Heart right ventricle (tissue), 16 donors: ENCODE results near the gene GATAD2A. TPM values are rescaled to one million over a fixed set of nuclear protein-coding genes. Genes with fewer than 3 reads are reported as not detected.

Source experiments
- ATAC-seq, 8 donors: fragments of 200-7000 bp; cut with Tn5 transposase; one replicate each; pipeline ENCODE4 v1.9.1; 2020; ENCODE audit warnings: mild to moderate bottlenecking in 8 of 8, moderate library complexity in 8 of 8, moderate number of reproducible peaks in 1 of 8
- DNase-seq, 2 donors: peaks; one replicate each; pipeline ENCODE4 v3.0.0-alpha.2; 2020
- H3K27ac ChIP-seq, 10 donors: fragments of 200-600 bp; sonication (generic) in 2 of 10; one replicate each; pipeline versions ENCODE4 v1.5.0 to v1.8.0; 2020 to 2022; ENCODE audit warnings: mild to moderate bottlenecking in 3 of 10
- H3K27me3 ChIP-seq, 7 donors: fragments of 200-600 bp; one replicate each; pipeline ENCODE4 v1.8.0; 2021 to 2022; ENCODE audit warnings: mild to moderate bottlenecking in 2 of 7
- H3K36me3 ChIP-seq, 9 donors: fragments of 200-600 bp; sonication (generic) in 1 of 9; one replicate each; pipeline versions ENCODE4 v1.5.0 to v1.8.0; 2020 to 2022; ENCODE audit warnings: mild to moderate bottlenecking in 2 of 9
- H3K4me1 ChIP-seq, 9 donors: fragments of 200-600 bp; sonication (generic) in 1 of 9; one replicate each; pipeline versions ENCODE4 v1.5.0 to v1.8.0; 2020 to 2022; ENCODE audit warnings: mild to moderate bottlenecking in 4 of 9
- H3K4me3 ChIP-seq, 10 donors: fragments of 200-600 bp; sonication (generic) in 2 of 10; one replicate each; pipeline versions ENCODE4 v1.5.0 to v1.8.0; 2020 to 2022; ENCODE audit warnings: mild to moderate bottlenecking in 7 of 10, moderate library complexity in 2 of 10
- H3K9me3 ChIP-seq, 11 donors: fragments of 200-600 bp in 10 of 11; sonication (generic) in 2 of 11; one replicate each; pipeline versions ENCODE4 v1.5.0 to v1.8.0; 2013 to 2022; ENCODE audit warnings: mild to moderate bottlenecking in 2 of 11, control low read depth in 1 of 11, moderate library complexity in 1 of 11
- WGBS, 2 donors: extraction: QIAGEN DNeasy Blood & Tissue Kit; methylation state at CpG; one replicate each; pipeline ENCODE4 v1.1.7; 2013; ENCODE audit warnings: inconsistent platforms in 1 of 2; 5-methylcytosine and 5-hydroxymethylcytosine counted together
- intact Hi-C, 10 donors: fragments of 100-400 bp; cut with DNase I; formaldehyde crosslinking; loops; one replicate each; pipeline versions ENCODE4 v1.11.1 to v1.14.2; 2022
- polyA plus RNA-seq, 2 donors: library from polyadenylated mRNA; stranded (reverse); fragments of 200-250 nt; gene quantifications; one replicate each; pipeline ENCODE4 v1.2.3, GENCODE V29; 2013
- total RNA-seq, 10 donors: library from RNA; stranded (reverse); fragmentation: NEBNext Ultra II Directional in 3 of 10; extraction: Animal tissue kit (Norgen Biotek cat#: 25700) in 3 of 10; gene quantifications; one replicate each; pipeline versions ENCODE4 v1.2.1 to v1.2.4, GENCODE V29; 2021 to 2023
- TF ChIP-seq, protein P1 (sequence below), 9 donors: fragments of 200-600 bp; sonication (generic) in 2 of 9; IDR thresholded peaks; one replicate each; pipeline versions ENCODE4 v1.5.0 to v1.8.0; 2021 to 2022; ENCODE audit warnings: antibody characterized with exemption in 9 of 9, mild to moderate bottlenecking in 5 of 9, moderate library complexity in 1 of 9
- donor health status: Arrhythmogenic right ventricular cardiomyopathy.
- donor health status: ischemic (EF 13 %, LVEDD 7.1; RV severe dilation, severe dysfunction).
- donor health status: healthy with polysubstance abuse.
- donor health status: DM: no; HTN: yes; CAD: no.
- donor health status: DM: no; HTN: no; CAD: no.
- donor health status: ischemic (EF 25% LVEDD 6.9; RV normal size, moderate dysfunction).
- donor health status: ischemic (EF 25% LVEDD 5.7; RV mildly dilated, moderate dysfunction).
- donor health status: healthy.
- donor health status: DM: yes; HTN: yes; CAD: no.
- donor health status: Ischemic cardiomyopathy.
- donor health status: ischemic (EF 35%, LVEDD 5.7; RV mildly dilated, moderate dysfunction).
- donor health status: nonischemic (EF 11% LVEDD 7.7; RV severe dilation, severe dysfunction).
- donor health status: DM: yes; HTN: yes; CAD: no.
- donor health status: PGD.
- donor health status: ischemic (EF 29% LVEDD 5.4; RV normal size, mild dysfunction).
- donor health status: nonischemic (EF 23%, LVEDD 6.1; RV moderate dilation, normal function).

Gene GATAD2A
- total and polyA plus RNA-seq, 12 donors = 7.5 to 48.5 (median 25.8) TPM

DNA sequence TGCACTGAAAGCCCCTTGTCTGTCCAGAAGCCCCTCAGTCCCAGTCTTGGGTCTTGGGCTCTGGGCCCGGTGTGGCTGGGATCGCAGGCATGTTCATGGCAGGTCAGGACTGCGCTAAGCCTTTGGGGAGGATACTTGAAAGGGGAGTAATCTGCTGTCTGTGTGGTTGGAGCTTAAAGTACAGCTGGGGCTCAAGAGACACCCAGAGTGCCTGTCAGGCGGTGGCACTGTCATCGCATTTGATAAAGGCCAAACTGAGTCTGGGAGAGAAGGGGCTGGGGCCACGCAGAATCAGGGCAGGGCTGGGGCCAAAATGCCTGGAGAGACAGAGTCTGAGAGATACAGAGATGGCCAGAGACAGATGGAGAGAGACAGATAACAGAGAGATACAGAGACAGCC, 128.4 kb downstream of the GATAD2A start:
- ATAC-seq (no peak), DNase-seq (no peak)
- WGBS, 2 donors = 44 to 55% methylated on average over 6 of the region's 6 CpGs
- Histone ChIP-seq H3K36me3 (peaks cover 0 to 9% (median 0%) of the 10 kb centered on the region in 9 donors), H3K27me3 (peaks cover 0 to 23% (median 11%) of the 10 kb centered on the region in 7 donors), H3K27ac (no peak overlapping the region), H3K4me1 (peaks cover 8 to 27% (median 24%) of the 10 kb centered on the region in 9 donors), H3K4me3 (no peak overlapping the region), H3K9me3 (no peaks in the 10 kb centered on the region)
- TF ChIP-seq, protein P1, sequence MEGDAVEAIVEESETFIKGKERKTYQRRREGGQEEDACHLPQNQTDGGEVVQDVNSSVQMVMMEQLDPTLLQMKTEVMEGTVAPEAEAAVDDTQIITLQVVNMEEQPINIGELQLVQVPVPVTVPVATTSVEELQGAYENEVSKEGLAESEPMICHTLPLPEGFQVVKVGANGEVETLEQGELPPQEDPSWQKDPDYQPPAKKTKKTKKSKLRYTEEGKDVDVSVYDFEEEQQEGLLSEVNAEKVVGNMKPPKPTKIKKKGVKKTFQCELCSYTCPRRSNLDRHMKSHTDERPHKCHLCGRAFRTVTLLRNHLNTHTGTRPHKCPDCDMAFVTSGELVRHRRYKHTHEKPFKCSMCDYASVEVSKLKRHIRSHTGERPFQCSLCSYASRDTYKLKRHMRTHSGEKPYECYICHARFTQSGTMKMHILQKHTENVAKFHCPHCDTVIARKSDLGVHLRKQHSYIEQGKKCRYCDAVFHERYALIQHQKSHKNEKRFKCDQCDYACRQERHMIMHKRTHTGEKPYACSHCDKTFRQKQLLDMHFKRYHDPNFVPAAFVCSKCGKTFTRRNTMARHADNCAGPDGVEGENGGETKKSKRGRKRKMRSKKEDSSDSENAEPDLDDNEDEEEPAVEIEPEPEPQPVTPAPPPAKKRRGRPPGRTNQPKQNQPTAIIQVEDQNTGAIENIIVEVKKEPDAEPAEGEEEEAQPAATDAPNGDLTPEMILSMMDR (IDR thresholded peaks at IDR 0.05) = peak in 1 of 9 donors; percentile 14
- intact Hi-C loops = loop anchor here (2.0 to 10.0 kb wide), 11 partner anchors 19 to 431 kb away; partner anchors contain the start of gene GMIP (in 4 of the 10)

DNA sequence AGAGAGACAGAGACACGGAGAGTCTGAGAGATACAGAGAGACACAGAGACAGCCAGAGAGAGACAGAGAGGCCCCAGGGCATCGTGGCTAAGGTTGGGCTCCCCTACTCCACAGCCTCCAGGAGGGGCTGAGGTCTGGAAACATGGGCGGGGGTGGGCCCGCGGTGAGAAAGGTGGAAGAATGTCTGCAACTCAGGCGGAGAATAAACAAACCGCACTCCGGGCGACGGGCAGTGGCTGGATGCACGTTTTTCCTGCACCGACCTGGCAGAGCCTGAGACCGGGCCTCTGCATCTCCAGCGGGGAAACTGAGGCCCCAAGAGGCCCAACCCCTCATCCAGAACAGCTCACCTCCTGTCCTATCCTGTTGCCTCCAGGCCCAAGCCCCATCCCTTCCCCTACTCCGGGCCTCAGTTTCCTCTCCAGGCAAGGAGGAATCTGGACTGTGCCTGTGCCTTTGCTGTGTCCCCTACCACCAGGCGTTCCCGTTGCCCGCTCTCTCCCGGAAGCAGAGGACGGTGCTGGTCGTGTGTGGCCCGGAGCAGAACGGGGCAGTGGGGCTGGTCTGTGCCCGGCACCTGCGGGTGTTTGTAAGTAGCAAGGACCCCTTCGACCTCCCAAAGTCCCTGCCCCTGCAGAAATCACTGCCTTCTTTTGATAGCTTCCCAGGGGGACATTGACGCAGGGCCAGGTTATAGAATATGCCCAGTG, 129.2 kb downstream of the GATAD2A start:
- ATAC-seq = no peak
- intact Hi-C loops = loop anchor here in 9 of 10 donors (2.0 to 10.0 kb wide), 6 partner anchors 106 to 430 kb away; partner anchors contain the start of gene GMIP (in 3 of the 9)

DNA sequence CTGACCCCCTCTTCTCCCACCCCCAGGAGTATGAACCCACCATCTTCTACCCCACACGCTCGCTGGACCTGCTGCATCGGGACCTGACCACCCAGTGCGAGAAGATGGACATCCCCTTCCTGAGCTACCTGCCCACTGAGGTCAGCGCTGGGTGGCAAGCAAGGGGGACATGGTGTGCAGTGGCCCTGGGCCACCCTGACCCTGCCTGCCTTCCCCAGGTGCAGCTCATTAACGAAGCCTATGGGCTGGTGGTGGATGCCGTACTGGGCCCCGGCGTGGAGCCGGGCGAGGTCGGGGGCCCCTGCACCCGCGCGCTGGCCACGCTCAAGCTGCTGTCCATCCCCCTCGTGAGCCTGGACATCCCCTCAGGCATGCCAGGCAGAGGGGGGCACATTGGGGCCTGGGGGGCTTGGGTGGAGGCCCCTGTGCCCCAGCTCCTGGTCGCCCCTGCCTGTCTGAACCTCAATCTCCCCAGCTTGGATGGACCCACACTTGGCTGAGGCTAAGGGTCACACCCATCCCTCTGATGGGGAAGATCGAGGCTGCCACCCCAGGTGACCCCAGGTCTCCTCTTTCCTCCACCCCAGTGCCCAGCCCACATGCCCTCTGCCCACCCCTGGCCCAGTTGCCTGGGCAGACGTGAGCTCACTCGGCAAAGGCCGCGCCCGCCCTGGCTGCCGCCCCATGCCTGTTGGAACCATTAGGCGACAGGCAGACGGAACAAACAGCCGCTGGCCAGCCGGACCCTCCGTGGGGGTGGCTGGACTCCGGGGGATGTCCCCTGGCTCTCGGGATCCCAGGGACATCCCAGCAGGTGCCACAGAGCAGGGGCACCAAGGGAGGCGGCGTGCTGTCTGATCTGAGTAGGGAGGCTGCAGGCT, 130.1 kb downstream of the GATAD2A start:
- ATAC-seq = no peak
- no peak for DNase-seq
- Histone ChIP-seq H3K4me3 (no peak overlapping the region), H3K36me3 (no peaks in the 10 kb centered on the region), H3K27ac (no peak overlapping the region), H3K27me3 (peaks cover 0 to 40% (median 26%) of the 10 kb centered on the region in 7 donors), H3K9me3 (no peaks in the 10 kb centered on the region), H3K4me1 (peaks cover 9 to 37% (median 21%) of the 10 kb centered on the region in 9 donors)
- intact Hi-C loops = loop anchor here in 5 of 10 donors (2.0 to 10.0 kb wide), 4 partner anchors 105 to 429 kb away; no protein-coding TSS in a partner anchor
- WGBS, 2 donors = 90% methylated on average over 34 of the region's 34 CpGs
- TF ChIP-seq, protein P1 (IDR thresholded peaks at IDR 0.05) = no peak

More for the DNA sequence above, 129.2 kb downstream of the GATAD2A start:
- WGBS, 2 donors = 85 to 86% methylated on average over 27 of the region's 27 CpGs
- no peak overlapping the region for H3K27ac ChIP-seq
- TF ChIP-seq, protein P1 (IDR thresholded peaks at IDR 0.05) = no peak
- no peak for DNase-seq
- peaks cover 9 to 30% (median 25%) of the 10 kb centered on the region in 9 donors for H3K4me1 ChIP-seq
- no peaks in the 10 kb centered on the region for H3K9me3 ChIP-seq
- peaks cover 0 to 31% (median 17%) of the 10 kb centered on the region in 7 donors for H3K27me3 ChIP-seq
- H3K36me3 ChIP-seq = peaks cover 0 to under 1% (median 0%) of the 10 kb centered on the region in 9 donors
- no peak overlapping the region for H3K4me3 ChIP-seq
